Measurements from ENCODE around the gene ATXN7. TPM values are rescaled to one million over a fixed set of nuclear protein-coding genes. Genes with fewer than 3 reads are reported as not detected.

ATXN7 gene
- total RNA-seq, 4 donors from 2014 or later, result 21.4 to 88.6 (median 36.1) TPM

DNA sequence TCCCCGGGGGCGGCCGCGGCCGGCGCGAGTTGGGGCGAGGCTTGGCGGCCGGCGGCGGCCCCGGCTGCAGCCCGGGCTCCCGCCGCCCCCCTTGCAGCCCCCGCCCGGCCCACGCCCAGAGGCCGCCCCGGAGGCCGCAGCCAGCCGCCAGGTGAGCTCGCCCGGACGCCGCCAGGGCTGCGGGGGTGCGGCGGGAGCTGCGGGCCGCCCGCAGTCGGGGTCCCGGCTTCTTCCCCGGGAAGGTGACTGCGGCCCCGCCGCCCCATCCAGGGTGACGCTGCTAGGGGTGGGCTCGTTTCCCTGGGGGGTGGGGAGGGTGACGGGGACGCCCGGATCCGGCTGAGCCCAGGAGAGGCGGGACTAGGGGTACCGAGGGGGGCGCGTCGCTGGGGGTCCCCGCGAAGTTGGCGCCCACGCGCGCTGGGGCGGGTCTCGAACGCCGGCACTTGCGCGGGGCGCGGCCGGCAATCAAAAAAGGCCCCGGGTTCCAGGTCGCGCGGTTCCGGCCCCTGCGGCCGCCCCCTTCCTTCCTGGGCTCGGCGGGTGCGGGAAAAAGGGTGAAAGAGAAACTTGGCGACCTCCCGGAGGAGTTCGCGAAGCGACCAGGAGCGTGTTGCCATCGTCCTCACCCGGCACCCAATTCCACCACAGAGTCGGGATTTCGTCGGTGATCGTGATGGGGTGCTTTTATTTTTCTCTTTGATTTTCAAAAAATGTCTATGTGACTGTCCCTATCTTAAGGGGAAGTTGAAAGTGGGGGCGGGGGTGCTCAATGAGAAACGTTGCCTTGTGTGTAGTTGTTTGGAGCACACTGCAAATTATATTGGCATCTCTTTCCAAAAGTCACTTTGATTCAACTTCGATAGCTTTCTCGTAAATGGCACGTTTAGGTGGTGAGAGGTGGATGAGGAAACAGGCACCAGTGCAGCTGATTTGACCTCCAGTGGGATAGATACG, 619 bp downstream of the ATXN7 start:
- TF ChIP-seq, protein P1, sequence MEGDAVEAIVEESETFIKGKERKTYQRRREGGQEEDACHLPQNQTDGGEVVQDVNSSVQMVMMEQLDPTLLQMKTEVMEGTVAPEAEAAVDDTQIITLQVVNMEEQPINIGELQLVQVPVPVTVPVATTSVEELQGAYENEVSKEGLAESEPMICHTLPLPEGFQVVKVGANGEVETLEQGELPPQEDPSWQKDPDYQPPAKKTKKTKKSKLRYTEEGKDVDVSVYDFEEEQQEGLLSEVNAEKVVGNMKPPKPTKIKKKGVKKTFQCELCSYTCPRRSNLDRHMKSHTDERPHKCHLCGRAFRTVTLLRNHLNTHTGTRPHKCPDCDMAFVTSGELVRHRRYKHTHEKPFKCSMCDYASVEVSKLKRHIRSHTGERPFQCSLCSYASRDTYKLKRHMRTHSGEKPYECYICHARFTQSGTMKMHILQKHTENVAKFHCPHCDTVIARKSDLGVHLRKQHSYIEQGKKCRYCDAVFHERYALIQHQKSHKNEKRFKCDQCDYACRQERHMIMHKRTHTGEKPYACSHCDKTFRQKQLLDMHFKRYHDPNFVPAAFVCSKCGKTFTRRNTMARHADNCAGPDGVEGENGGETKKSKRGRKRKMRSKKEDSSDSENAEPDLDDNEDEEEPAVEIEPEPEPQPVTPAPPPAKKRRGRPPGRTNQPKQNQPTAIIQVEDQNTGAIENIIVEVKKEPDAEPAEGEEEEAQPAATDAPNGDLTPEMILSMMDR (IDR thresholded peaks at IDR 0.05), result no peak
- WGBS, 2 donors, result 1% methylated on average over 42 to 52 of the region's 93 CpGs
- DNase-seq (ENCODE audit: low spot score in 2 of 2), result peak in 1 of 2 donors; percentile 39
- H3K4me3 ChIP-seq (ENCODE audit: low read depth, poor library complexity, severe bottlenecking), result peak overlapping the region; percentile 94
- intact Hi-C loops (cut with DNase I; ENCODE audit: low total_unique reads), result no loop called here

GRCh38 chr3:63864965-63865327, 1.3 kb downstream of the ATXN7 start:
- TF ChIP-seq, protein P1 (IDR thresholded peaks at IDR 0.05), result no peak
- no peak for TF ChIP-seq POLR2A (IDR thresholded peaks at IDR 0.05)
- no peak for DNase-seq (ENCODE audit: low spot score in 2 of 2)
- intact Hi-C loops (cut with DNase I; ENCODE audit: low total_unique reads), result no loop called here
- 1 to 3% methylated on average over 3 of the region's 3 CpGs for WGBS, 2 donors
- H3K4me3 ChIP-seq (ENCODE audit: low read depth, poor library complexity, severe bottlenecking), result no peak overlapping the region

GRCh38 chr3:63867225-63867624, 3.6 kb downstream of the ATXN7 start:
- TF ChIP-seq, protein P1 (IDR thresholded peaks at IDR 0.05), result no peak
- no peak for TF ChIP-seq POLR2A (IDR thresholded peaks at IDR 0.05)
- no peak overlapping the region for H3K4me3 ChIP-seq (ENCODE audit: low read depth, poor library complexity, severe bottlenecking)
- DNase-seq (ENCODE audit: low spot score in 2 of 2), result no peak
- WGBS, 2 donors, result 84 to 100% methylated on average over 1 of the region's 1 CpG
- intact Hi-C loops (cut with DNase I; ENCODE audit: low total_unique reads), result no loop called here

DNA sequence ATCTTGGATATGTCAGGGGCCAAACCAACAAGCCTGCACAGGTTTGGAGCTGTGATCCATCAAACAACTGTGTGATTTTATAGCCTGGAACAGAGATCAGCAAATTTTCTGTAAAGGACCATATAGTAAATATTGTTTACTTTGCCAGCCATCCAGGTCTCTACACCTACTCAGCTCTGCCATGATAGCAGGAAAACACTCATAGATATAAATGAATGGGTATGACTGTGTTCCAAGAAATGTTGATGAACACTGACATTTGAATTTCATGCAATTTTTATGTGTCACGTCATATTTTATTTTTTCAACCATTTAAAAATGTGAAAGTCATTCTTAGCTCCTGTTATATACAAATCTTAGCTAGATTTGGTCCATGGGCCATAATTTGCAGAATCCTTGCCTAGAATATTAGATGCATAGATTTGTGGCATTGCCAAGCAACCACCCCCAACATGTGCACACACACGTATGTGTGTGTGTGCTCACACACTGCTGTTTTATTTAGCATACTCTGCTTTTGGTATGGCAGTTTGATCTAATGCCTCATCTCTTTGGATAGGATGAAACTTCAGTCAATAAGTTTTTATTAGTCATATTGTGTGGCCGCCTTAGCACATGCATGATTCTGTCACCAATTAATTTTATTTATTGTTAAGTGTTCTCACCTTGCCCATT, 6.4 kb downstream of the ATXN7 start:
- intact Hi-C loops (cut with DNase I; ENCODE audit: low total_unique reads), result no loop called here
- H3K4me3 ChIP-seq (ENCODE audit: low read depth, poor library complexity, severe bottlenecking), result no peak overlapping the region
- no peak for TF ChIP-seq POLR2A (IDR thresholded peaks at IDR 0.05)
- TF ChIP-seq, protein P1 (IDR thresholded peaks at IDR 0.05), result no peak
- WGBS, 2 donors, result 74 to 76% methylated on average over 3 of the region's 3 CpGs
- no peak for DNase-seq (ENCODE audit: low spot score in 2 of 2)

- intact Hi-C loops (cut with DNase I; ENCODE audit: low total_unique reads), result no loop called here
- no peak for DNase-seq (ENCODE audit: low spot score in 2 of 2)
- WGBS, 2 donors, result 71 to 80% methylated on average over 2 of the region's 2 CpGs
- no peak overlapping the region for H3K4me3 ChIP-seq (ENCODE audit: low read depth, poor library complexity, severe bottlenecking)
- no peak for TF ChIP-seq POLR2A (IDR thresholded peaks at IDR 0.05)
- TF ChIP-seq, protein P1 (IDR thresholded peaks at IDR 0.05), result no peak
Measured at GRCh38 chr3:63870615-63871005, 6.9 kb downstream of the ATXN7 start.
